T follicular helper cell (primary cell): ENCODE data around the gene DNLZ.

Experiments
- DNase-seq: peaks from one replicate; pipeline ENCODE4 v3.0.0-alpha.2; 2020; ENCODE audit warnings: low read depth

Gene DNLZ

DNA sequence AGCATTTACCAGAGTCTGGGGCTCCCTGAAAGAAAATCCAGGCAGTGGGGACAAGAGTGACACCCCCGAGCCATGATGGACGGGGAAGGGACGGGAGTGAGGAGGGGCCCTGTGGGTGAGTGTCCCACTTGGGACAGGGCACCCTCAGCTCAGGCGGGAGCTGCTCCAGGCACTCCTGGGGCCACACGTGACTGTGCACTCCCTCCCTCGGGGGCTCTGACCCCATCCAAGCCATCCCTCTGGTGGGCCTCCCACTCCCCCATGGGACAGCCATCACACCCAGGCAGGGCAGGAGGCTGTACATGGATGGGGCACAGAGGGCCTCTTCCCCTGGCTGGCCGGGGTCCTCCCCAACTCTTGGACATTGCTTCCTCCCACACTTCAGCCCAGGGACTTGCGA is 12.9 kb upstream of the DNLZ start:
- no peak for DNase-seq

DNA sequence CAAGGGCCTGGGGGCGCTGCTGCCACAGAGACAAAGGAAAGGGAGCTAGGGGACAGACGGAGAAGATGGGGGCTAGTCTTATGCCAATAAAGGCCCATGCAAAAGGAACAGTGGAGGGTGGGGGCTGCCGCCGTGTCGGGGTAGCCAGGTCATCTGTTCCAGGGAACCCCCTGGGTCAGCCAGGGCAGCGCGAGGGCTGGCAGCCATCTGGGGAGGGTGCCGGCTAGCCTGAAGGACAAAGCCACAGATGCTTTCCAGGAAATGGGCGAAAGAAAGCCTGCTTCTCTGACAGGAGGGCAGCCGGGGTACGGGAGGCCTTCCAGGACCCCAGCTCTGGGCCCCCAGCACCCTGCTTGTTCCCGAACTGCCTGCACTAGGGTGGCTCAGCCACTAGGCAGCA is 11.6 kb upstream of the DNLZ start:
- DNase-seq, result no peak

DNA sequence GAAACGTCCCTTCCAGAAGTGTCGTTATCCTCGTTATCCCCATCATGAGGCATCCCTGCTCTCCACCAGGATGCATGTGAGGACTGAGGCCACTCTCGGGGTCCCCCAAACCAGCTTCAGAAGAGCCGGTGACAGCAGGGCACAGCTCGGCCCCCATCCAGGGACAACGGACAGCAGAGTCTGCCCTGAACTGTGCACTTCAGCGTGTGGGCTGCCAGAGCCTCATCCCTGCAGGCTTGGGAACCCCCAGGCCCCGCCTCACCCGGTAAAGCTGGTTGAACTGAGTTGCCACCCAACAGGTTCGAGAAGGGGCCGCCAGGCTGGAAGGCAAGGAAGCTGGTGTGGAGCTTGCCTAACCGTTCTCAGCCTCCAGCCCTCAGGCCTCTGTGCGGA is 10.6 kb upstream of the DNLZ start:
- no peak for DNase-seq

DNA sequence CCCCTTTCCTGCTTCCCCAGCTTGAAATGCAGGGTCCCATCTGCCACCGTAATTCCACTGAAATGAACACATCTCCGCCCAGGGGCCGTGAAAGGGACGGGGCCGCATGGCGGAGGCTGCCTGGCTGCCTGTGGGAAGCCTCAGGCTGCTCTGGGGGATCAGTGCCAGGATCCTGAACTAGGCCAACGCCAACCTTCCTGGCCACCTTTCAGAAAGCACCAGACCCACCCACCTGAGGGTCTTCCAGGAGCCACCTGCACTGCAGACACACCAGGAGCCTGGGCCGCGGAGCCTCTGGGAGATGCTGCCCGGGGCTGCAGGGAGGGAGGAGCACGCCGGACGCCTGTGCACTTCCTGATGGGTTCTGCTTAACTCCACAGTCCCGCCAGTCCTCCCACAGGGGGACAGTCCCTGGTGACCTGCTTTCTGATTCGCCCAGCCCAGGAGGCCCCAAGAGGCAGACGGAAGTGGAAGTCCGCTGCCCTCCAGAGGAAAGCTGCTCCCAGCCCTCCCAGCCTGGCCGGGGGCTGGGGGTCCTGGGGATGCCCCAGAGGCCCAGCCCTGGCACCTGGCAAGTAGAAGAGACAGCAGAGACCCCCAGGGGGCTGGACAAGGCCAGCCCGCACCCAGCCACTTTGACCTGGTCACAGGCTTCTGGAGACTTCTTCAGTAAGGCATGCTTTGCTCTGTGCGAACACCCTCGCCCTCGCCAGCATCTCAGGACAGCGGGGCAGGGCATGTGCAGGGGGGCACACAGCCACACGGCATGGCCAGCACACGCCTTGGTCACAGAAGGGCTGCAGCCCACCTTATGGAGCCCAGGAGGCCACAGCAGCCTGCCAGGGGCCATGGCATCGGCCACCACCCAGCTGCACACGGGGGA is 10.0 kb upstream of the DNLZ start, which contains the start of gene CARD9:
Gene CARD9, minus strand, starts transcription at position 370 of the 883 bp plus-strand sequence. CDS start 1,591 bp downstream, outside the sequence.
- DNase-seq, result no peak

DNA sequence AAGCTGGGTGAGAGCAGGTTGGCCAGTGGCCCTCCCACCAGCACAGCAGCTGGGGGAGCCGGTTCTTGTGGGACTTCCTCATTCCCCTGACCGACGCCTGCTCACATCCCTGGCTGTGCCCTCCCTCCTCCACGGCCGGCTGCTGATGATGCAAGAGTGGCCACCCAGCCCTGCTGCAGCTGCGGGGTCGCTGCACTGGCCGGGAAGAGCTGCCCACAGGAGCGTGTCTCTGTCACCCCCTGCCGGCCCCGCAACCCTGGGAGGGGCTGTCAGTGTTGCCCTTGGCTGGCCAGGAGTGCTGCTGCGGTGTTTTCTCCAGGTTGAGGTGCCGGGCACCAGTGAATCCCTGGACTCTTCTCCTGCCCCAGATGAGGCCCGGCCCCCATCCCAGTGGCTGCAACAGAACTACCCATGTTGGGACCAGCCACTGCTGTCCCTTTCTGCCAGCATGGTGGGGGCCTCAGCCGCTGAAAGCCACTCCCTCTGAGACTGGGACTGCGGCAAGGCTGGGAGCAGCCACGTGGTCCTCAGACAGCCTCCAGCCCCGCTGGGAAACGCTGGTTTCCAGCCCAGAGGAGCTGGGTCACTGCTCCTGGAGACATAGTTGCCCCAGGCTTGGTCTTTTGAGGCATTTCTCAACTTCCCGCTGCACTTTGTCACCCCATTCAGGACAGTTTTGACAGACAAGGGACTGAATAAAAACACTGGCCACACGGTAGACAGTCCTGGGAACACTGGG is 9.2 kb upstream of the DNLZ start:
- no peak for DNase-seq

DNA sequence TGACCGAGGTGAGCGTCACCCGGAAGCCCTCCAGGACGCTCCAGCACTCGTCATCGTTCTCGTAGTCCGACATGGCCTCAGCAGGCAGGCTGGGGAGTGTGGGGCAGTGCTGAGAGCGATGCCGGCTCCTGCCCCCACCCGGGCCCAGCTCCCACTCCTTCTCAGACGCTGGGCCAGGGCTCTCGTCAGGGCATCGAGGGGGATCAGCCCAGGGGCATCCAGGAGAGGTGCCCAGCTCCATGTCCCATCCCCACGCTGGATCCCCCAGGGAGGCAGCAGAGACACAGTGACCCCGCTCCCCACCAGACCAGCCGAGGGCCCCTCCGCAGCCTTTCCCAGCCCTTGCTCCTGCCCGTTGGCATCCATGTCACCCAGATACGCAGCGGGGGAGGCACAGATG is 8.5 kb upstream of the DNLZ start:
- DNase-seq, result no peak

DNA sequence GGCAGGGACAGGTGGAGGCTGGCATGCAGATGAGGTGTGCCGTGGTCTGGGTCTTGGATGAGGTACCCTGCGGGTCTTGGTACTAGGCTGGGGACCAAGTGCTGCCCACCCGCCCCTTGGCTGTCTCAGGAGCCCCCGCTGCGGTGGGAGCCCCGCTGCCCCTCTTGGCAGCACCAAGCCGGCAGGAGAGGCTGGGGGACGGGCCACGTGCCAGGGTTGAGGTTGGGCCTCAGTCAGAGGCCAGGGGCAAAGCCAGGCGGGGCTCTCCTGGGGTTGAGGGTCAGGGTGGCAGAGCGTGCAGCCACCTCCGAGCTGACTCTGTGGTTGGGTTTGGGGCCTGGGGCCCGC is 8.0 kb upstream of the DNLZ start:
- no peak for DNase-seq

DNA sequence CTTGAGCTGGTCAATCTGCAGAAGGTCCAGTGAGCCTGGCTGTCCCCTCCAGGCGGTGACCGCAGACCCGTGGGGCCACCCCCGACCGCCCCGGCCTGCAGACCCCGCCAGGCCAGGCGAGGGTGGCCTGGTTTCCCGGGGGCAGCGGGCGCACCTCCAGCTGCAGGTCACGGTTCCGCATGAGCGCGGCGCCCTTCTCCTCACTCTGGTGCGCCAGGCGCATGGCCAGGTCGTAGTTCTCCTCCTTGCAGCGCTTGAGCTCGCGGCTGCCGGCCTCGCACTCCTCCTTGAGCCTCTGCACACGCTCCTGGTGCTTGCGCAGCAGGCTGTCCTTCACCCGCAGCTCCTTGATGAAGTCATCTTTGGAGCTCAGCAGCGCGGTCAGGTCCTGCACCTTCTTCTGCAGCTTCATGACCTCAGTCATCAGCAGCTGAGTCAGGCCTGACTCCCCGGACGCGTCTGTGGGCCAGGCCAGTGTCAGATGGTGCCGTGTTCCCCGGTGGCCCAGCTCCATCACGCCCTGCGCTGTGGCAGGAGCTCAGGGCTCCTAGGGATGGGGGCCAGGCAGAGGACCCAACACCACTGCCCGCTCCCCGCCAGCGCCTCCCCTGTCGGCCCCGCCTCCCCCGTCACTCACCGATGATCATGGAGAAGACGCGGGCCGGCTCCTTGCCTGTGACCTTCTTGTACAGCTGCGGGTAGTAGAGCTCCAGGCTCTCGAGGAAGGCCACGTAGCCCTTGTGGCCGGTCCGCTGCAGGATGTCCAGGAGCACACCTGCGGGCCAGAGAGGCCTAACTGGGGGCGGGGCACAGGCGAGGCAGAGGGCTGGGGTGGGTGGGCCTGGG is 7.4 kb upstream of the DNLZ start:
- no peak for DNase-seq

DNA sequence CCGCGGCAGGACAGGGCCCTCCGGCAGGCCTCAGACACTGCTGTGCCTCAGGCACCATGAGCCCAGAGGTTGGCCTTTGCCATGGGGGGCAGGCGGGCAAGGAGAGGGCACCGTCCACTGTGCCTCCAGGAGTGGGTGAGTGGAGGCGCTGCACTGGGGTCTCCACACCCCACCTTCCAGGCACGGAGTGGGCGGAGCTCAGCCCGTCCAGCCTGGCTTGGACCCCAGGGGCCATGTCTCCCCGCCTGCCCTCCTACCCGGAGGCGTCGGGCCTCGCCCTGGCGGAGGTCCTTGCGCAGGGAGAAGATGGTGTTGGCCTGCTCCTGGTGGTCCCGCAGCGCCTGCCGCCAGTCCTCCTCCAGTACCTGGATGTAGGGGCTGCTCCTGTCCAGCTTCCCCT is 6.5 kb upstream of the DNLZ start:
- no peak for DNase-seq

DNA sequence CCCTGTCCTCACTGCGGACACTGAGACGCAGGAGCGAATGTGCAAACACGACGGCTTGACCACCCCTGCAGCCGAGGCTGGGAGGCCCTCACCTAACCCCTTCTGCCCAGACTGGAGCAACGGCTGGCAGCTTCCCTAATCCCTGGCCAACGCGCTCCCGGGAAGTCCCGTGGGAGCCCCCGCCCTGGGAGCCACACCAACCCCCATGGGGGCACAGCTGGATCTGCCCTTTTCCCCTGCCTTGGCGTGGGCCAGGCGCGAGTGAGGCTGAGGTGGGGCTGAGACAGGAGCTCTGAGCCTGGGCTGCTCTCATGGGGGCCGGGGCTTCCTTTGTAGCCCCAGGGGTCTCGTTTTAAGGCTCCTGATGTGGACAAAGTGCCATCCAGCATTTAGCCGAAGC is 4.6 kb upstream of the DNLZ start:
- DNase-seq, result no peak

DNA sequence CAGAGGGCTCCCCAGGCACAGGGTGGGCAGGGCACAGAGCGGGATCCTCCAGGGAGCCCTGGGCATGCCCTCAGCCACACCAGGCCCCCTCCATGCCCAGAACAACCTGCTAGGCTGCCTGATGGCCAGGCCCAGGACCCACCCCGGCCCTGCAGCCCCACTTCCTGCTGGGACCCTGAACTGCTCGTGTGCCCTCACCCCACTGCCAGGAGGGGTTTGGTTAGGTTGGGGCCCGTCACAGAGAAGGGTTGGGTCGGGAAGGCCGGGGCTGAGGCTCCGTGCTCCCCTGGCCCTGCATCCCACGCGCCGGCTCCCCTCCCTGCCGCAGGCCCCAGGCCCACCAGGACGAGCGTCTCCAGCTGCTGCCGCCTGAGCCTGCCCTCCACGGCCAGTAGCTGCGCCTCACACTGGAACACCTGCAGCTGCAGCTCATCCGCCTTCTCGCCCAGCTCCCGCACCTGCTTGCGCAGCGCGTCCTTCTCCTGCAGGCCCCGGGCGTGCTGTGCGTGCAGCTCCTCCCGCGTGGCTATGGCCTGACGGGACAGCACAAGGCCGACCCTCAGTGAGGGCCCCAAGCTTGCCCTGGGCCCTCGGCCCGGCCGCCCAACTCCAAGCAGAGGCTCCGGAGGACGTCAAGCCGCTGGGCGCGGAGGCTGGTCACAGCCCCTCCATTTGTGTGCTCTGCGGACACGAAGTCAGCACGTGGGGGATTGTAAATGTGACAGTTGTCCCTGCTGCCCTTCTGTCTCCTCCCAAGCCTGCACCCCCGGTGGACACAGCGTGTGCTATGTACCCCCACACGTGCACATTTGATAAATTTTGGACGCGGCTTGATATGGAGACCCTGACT is 4.0 kb upstream of the DNLZ start:
- no peak for DNase-seq

DNA sequence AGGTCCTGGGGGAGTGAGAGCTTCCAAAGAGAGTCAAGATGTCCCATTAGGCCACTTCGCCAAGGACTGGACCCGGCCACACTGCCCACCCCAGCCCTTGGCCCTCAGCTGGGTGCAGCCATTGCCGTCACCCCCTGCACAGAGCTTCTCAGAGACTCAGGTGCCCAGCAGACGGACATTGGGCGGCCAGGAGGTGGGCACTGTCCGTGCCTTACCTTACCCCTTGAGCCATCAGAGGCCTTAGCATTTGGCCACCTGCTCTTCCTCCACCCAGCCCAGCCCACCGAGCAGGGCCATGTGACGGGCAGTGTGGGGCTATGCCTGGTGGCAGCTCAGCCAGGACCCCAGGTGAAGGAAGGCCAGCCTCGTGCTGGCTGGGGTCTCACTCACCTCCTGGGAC is 3.3 kb upstream of the DNLZ start:
- DNase-seq, result no peak

DNA sequence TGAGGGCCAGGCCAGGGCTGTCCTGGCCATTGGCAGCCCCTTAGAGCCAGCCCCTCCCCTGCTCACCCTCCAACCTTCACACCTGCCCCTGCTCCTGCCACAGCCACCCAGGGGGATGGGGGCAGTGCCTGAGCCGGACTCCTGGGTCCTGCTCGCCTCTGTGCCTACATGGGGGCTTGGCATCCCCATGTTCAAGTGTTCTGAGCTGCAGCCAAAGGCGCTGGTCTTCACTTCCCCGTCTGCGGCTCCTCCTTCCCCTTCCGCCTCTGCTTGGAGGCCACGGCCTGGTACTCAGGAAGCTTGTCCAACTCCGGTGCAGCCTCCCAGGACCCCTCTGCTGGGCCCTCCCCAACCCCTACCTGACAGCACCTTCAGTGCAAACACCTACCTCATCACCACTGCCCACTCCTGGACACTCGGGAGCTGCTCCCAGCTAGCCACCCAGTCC is 2.3 kb upstream of the DNLZ start:
- DNase-seq, result no peak

DNA sequence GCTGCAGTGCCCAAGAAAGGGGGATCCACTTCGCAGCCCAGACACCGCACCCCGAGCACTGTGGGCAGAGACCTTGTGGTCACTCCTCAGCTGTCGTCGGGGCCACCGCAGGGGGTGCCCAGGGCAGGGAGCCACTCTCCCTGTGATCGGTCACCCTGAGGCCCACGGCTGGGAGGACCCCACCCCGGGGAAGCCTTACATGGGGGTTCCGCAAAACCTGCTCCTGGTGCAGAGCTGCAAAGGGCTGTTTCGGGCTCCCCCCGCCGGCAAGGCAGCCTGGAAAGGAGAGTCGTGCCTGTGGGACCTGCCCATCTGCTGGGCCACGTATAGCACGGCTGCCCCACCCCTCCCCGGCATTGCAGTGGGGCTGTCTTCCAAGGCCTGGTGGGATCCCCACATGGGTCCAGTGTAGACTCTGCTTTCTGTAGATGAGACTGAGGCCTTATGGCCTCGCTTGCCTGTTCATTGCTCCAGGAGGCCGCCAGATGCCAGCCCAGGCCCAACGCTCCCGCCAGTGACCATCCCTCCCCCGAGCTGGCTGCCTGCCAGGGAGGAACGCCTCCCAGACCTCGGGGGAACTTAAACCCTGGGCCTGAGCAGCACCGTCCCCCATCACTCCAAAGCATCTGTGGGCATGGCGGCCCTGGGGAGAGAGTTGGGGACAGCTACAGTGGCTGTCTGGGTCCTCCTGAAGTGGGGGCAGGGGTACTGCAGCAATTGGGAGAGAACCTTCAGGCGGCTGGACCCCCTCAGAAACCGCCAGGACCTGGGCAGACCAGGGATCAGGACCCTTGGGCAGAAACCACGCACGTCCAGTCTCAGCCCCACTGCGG is 1.6 kb upstream of the DNLZ start:
- DNase-seq, result no peak

DNA sequence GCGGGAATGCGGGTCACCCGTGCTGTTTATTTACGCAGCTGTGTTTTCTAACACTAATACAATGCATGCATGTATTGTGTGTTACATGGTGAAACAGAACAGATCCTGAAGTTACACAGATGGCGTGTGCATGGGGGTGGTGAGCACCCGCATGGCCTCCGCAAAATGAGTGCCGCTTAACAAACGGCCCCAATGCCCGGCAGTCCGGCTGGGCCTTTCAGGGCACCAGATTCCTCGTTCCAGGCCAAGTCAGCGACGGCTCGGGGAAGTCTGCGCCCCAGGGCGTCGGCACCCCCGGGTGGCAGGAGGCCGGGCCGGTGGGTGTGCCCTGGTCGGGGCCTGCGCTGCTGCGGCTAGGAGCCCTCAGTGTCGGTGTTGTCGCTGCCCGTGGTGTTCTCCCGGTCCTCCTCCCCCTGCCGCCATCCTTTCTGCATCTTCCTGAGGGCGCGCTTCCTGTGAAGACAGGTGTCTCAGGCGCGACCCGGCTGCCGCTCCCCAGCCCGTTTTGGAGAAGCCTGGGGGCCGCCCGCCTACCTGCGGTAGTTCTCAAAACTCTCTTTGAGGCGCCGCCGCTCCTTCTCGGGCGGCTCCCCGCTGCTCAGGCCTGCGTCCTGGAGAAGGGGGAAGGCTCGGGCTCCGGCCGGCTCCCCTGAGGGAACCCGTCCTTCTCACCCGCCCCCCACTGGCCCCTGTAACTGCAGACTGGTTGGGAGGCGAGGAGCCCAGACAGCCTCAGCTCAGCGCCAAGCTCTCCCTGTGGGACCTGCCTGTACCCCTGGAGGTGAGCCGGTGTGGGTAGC is 605 bp upstream of the DNLZ start:
- DNase-seq, result no peak

DNA sequence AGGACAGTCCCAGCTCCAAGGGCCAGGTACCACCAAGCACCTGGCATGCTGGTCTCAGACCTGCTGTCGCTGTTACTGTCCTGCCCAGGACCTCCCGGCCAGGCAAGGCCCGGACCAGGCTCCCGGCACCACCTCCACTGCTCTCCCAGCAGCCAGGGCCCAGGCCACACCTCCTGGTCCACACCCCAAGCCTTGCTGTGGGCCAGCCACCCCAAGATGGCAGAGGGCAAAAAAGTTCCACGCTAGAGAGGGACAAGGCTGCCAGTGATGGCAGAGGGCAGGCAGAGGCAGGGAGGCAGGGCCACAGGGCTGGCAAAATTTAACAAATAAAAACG is 1.1 kb downstream of the DNLZ start:
- no peak for DNase-seq

DNA sequence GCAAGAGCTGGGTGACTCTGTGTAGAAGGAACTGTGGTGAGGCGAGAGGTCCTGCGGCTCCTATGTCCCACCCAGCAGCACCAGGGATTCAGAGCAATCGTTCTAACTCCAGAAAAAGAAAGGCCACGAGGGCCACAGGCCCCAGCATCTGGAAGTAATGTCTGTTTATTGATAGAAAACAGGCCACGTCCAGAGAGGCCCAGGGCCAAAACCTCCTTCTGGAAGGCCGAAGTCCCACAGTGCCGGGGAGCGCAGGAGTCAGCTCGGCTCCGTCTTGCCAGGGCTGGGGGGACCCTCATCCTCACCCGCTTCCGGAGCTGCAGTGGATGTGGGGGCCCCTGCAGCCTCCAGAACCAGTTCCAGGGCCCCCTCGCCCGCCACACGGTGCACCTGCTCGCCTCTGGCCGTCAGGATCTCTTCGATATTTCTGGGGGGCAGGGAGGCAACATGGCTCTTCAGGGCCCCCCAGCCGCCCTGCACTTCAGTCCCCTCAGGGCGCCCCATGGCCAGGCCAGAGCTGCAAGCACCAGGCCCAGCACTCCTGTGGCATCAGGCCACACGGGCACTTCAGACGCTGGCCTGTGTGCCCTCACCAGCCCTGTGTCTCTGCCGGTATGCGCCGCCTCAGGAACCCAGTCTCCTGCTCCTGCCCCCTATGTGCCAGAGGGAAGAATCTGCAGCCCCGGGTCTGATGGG is 1.6 kb downstream of the DNLZ start:
- DNase-seq, result no peak

DNA sequence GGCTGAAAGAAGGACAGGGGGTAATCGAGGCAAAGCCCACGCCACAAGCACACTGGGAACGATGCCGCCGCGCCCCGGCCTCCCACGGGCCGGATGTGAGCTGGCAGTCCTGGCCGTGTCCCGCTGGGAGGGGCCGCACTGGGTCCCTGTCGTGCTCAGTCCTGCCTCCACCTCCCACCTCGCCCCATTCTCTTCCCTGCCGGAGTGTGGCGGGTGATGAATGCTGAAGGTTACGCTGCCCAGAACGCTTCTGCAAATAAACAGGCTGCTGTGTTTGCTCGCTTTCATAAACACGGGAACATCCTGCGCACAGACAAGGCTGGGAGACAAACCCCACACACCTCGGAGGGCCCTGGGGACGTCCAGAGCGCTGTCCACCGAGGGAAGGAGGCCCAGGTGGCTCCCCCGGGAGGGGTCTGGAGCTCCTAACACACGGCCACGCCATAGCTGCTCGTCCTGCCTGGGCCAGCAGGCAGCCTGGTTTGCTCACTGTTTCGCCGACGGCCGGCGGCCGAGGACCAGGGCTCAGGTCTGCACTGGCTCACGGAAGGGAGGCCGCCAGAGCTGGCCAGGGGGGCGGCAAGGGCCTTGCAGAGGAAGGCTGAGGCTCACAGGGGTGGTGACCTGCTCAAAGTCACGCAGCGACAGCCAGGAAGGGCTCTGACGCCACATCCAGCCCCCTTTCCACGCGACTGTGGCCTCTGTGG is 2.3 kb downstream of the DNLZ start:
- DNase-seq, result no peak
